ENCODE results near the gene PLAU. TPM values are rescaled to one million over a fixed set of nuclear protein-coding genes. Genes with fewer than 3 reads are reported as not detected.

The PLAU gene
- total and polyA plus RNA-seq, 10 of the 15 experiments (the other 5 are each of a cell fraction or from before 2014, with no cell fraction given), result 2.5 to 20.9 (median 11.5) TPM

GRCh38 chr10:73920089-73920488 lies 9.2 kb downstream of the PLAU start:
- Histone ChIP-seq H3K27me3 (replicated peaks in 1 of 2; ENCODE audit: control insufficient read depth in 2 of 2, insufficient read depth in 2 of 2, low read length in 1 of 2) (no peaks in the 10 kb centered on the region), H4K20me1 (ENCODE audit: control insufficient read depth, insufficient read depth) (no peaks in the 10 kb centered on the region), H3K79me2 (ENCODE audit: control insufficient read depth, insufficient read depth, low read length) (no peaks in the 10 kb centered on the region), H2AFZ (ENCODE audit: control insufficient read depth, low read depth, low read length) (0 out of 2 replicates have a peak overlapping the region, but pooled peaks have one; percentile 32), H3K4me1 (ENCODE audit: control insufficient read depth, insufficient read depth, low read length) (peaks cover 6% of the 10 kb centered on the region; the same call in 1 of the 2 replicates), H3K4me2 (ENCODE audit: control insufficient read depth, insufficient read depth) (no peak overlapping the region), H3K9ac (ENCODE audit: control insufficient read depth, insufficient read depth, low read length) (no peak overlapping the region), H3K36me3 (ENCODE audit: control insufficient read depth in 2 of 2, insufficient read depth in 2 of 2, low read length in 1 of 2) (no peaks in the 10 kb centered on the region), H3K9me3 (replicated peaks; ENCODE audit: control insufficient read depth, insufficient read depth, low read length) (peaks cover 15% of the 10 kb centered on the region), H3K4me3 (no peak overlapping the region), H3K27ac (ENCODE audit: control insufficient read depth, insufficient read depth) (no peak overlapping the region)
- TF ChIP-seq IKZF1 (conservative IDR thresholded peaks at IDR 0.05) (peak; percentile 17; the same call in 1 of the 2 replicates), NR2C1 (IDR thresholded peaks at IDR 0.05) (no peak), ZBTB40 (IDR thresholded peaks at IDR 0.05; ENCODE audit: borderline replicate concordance) (peak; percentile 70; the same call in 1 of the 2 replicates), RAD51 (IDR thresholded peaks at IDR 0.05) (no peak), SMC3 (IDR thresholded peaks at IDR 0.05; ENCODE audit: borderline replicate concordance, low read length) (0 out of 2 replicates have a peak, but pooled peaks have one; percentile 5), ZNF687 (IDR thresholded peaks at IDR 0.05) (peak; percentile 40; the same call in 1 of the 2 replicates), ZBTB11 (CRISPR knock-in tag; IDR thresholded peaks at IDR 0.05) (no peak), SUPT20H (IDR thresholded peaks at IDR 0.05; ENCODE audit: borderline replicate concordance, control insufficient read depth, low read depth, low read length) (no peak)
- intact Hi-C loops (cut with micrococcal nuclease; ENCODE audit: unreplicated experiment) (no loop called here), in situ Hi-C loops (cut with MboI) (no loop called here)
- ChIA-PET SMC1A (ENCODE audit: uncharacterized antibody, unreplicated experiment) (interaction anchor here (0.6 to 34.4 kb wide), 10 partner anchors 8 to 303 kb away, joined by 3 to 1048 read pairs (median 4); no protein-coding TSS in a partner anchor), CTCF (interaction anchor here (0.7 to 5.7 kb wide), 8 partner anchors 9 to 205 kb away, joined by 3 to 39 read pairs (median 8); no protein-coding TSS in a partner anchor), POLR2A (interaction anchor here (0.6 to 3.0 kb wide), 9 partner anchors 8 to 111 kb away, joined by 3 to 11 read pairs (median 5); no protein-coding TSS in a partner anchor), RAD21 (ENCODE audit: unreplicated experiment) (interaction anchor here (0.7 to 5.6 kb wide), 12 partner anchors 10 to 70 kb away, joined by 3 to 38 read pairs (median 3); no protein-coding TSS in a partner anchor)
- WGBS (ENCODE audit: insufficient coverage, insufficient replicate concordance, low lambda C conversion rate, missing lambda C conversion rate), result 36% methylated on average over 4 of the region's 4 CpGs
- FAIRE-seq (no peak), ATAC-seq (peak; percentile 85), DNase-seq (ENCODE audit: low read depth, low spot score) (no peak)
- BruUV-seq (replicated peaks), result no TSS peak

All from GM12878 (cell line).